K562 (cell line): ENCODE data around the gene PCSK7. TPM values are rescaled to one million over a fixed set of nuclear protein-coding genes. Genes with fewer than 3 reads are reported as not detected.

Experiments
- EP400 ChIP-seq: fragments of 450-650 bp; IDR thresholded peaks from 2 replicates; pipeline ENCODE4 v1.6.1; 2017; ENCODE audit warnings: antibody characterized with exemption, mild to moderate bottlenecking, moderate library complexity
- GABPA ChIP-seq: fragments of 200-800 bp; sonication (Bioruptor generic); conservative IDR thresholded peaks from 2 replicates; pipeline ENCODE4 v1.6.1; 2016; ENCODE audit warnings: low read depth, missing genetic modification characterization, missing compliant biosample characterization
- HMGN3 ChIP-seq: IDR thresholded peaks from 2 replicates; pipeline ENCODE4 v1.6.1; 2011; ENCODE audit warnings: borderline replicate concordance, low read depth, mild to moderate bottlenecking, mixed read lengths, low read length; ENCODE audit not compliant: insufficient read length; ENCODE audit errors: extremely low read depth
- MAZ ChIP-seq, 2 experiments: fragments of 450-650 bp in 1 of 2; sonication (generic) in 1 of 2; formaldehyde crosslinking; IDR thresholded peaks in 1 of 2; conservative IDR thresholded peaks in 1 of 2; 2 replicates each; pipeline versions ENCODE4 v1.4.0 to v1.5.0; 2020; ENCODE audit warnings: mild to moderate bottlenecking in 1 of 2, missing genetic modification reagents in 1 of 2
- NELFE ChIP-seq: IDR thresholded peaks from 2 replicates; pipeline ENCODE4 v1.6.1; 2011; ENCODE audit warnings: mild to moderate bottlenecking; ENCODE audit not compliant: insufficient read depth, insufficient read length
- NRF1 ChIP-seq, 2 experiments: fragments of 450-650 bp; IDR thresholded peaks in 1 of 2; conservative IDR thresholded peaks in 1 of 2; 2 replicates each; pipeline ENCODE4 v1.6.1; 2014; ENCODE audit warnings: mild to moderate bottlenecking in 2 of 2
- POLR2AphosphoS5 ChIP-seq: IDR thresholded peaks from 2 replicates; pipeline ENCODE4 v1.6.1; 2011; ENCODE audit warnings: mild to moderate bottlenecking, low read depth, low read length, moderate library complexity; ENCODE audit not compliant: control insufficient read depth, insufficient read depth
- TGIF2 ChIP-seq: sonication (generic); formaldehyde crosslinking; IDR thresholded peaks from 2 replicates; pipeline ENCODE4 v1.8.1; 2022; ENCODE audit warnings: mild to moderate bottlenecking, missing genetic modification reagents, moderate library complexity
- ZNF143 ChIP-seq: sonication (generic); formaldehyde crosslinking; IDR thresholded peaks from 2 replicates; pipeline ENCODE4 v1.9.0; 2022; ENCODE audit warnings: mild to moderate bottlenecking, missing genetic modification reagents
- ZNF407 ChIP-seq: fragments of 450-650 bp; IDR thresholded peaks from 2 replicates; pipeline ENCODE4 v1.6.1; 2016; ENCODE audit warnings: low read depth
- ZNF695 ChIP-seq: fragments of 450-650 bp; formaldehyde crosslinking; IDR thresholded peaks from 2 replicates; pipeline ENCODE4 v1.4.0; 2020; ENCODE audit warnings: mild to moderate bottlenecking, moderate library complexity
- polyA plus RNA-seq, 8 experiments: library from polyadenylated mRNA; depleted of rRNA in 4 of 8; stranded (reverse) in 5 of 8; unstranded in 3 of 8; fragments of >200 nt; fragmentation: Nextera tagmentation in 2 of 8; fragmentation: Illumina TruSeq in 1 of 8; extraction: Ambion mirVana in 2 of 8; extraction: Trizol in 1 of 8; gene quantifications; 2 replicates each; pipeline versions ENCODE4 v1.2.1 to v1.2.3, GENCODE V29; 2011 to 2014; ENCODE audit warnings: inconsistent platforms in 1 of 8, missing spikeins in 1 of 8
- total RNA-seq, 7 experiments: library from RNA; depleted of rRNA in 6 of 7; stranded (reverse); fragments of >200 nt in 6 of 7; fragmentation: Illumina TruSeq in 2 of 7; extraction: Trizol in 2 of 7; gene quantifications; 2 replicates each; pipeline versions ENCODE4 v1.2.1 to v1.2.3, GENCODE V29; 2011 to 2021; ENCODE audit warnings: low replicate concordance in 1 of 7
- TF ChIP-seq, protein P1 (sequence below): fragments of 250-450 bp; sonication (Bioruptor Pico); IDR thresholded peaks from 2 replicates; pipeline ENCODE4 v1.5.0; 2021; ENCODE audit warnings: mild to moderate bottlenecking, moderate library complexity

The PCSK7 gene
- total and polyA plus RNA-seq, 9 of the 15 experiments (the other 6 are each of a cell fraction or from before 2014, with no cell fraction given) = 3.1 to 29.2 (median 15.6) TPM

GRCh38 chr11:117232092-117232878 lies 412 bp upstream of the PCSK7 start, which contains the start of gene RNF214 (continued):
- TF ChIP-seq ZNF407 (no peak), ZNF143 (no peak), ZNF695 (CRISPR knock-in tag) (no peak), NRF1 (conservative IDR thresholded peaks at IDR 0.05 in 1 of 2, IDR thresholded peaks at IDR 0.05 in 1 of 2) (peak in 1 of 2 experiments; percentile 41; a peak in 2 of 4 replicates), POLR2AphosphoS5 (peak; percentile 44), NELFE (no peak), EP400 (peak; percentile 82), MAZ (CRISPR knock-in tag; conservative IDR thresholded peaks at IDR 0.05 in 1 of 2, IDR thresholded peaks at IDR 0.05 in 1 of 2) (peak; percentile 5 to 68; a peak in 2 of 4 replicates), GABPA (tag) (peak; percentile 92), TGIF2 (CRISPR knock-in tag) (no peak), HMGN3 (peak; percentile 67)
- TF ChIP-seq, protein P1, sequence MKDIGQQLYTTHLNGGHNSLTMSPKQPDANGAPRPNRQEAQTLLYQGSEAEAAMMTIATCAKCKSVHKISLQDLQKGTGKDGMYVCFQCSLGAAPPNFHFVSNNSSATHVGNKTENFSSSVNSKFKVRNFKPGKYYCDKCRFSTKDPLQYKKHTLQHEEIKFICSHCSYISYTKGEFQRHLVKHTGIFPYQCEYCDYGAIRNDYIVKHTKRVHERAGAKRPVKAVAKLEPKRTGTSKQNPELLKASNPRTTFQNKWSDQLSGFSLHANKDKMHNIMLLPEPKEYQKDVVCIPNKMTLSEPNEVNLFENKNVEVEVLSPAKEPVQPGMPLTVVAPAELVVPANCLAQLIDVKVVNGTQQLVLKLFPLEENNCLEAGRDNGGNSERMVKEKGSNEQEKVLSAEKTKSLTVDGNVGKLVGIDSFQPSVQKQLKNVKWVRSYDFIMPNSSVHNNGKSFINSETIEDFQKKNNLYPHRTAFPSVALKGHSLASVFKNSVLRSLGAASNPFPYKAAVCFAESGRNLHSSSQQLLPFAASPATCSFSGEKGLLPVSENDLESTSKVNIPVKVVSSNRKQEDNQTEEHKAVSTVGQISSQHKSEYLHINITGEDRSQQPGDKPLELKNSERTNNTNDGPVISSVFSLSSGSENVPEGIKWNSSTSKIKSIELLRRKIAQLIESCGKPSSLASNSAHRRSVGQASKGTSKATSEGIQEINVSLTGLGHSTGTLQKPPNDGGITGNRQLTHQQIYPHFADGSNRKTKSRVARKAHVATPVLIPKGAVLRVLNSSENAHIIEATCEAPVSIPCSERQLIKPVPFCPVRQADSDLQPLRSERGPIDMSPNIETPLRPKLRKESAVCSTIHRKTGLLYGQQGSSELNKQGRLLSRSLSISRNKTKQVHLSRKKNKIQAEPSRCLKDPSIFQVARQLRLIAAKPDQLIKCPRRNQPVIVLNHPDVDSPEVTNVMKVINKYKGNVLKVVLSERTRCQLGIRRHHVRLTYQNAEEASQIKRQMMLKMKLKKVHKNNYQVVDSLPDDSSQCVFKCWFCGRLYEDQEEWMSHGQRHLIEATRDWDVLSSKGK (CRISPR knock-in tag) = no peak
